K562 (cell line): ENCODE data around the gene CLIP1. TPM values are rescaled to one million over a fixed set of nuclear protein-coding genes. Genes with fewer than 3 reads are reported as not detected.

Experiments
- ARID1B ChIP-seq: fragments of 450-650 bp; IDR thresholded peaks from 2 replicates; pipeline ENCODE4 v1.6.1; 2016; ENCODE audit warnings: antibody characterized with exemption, mild to moderate bottlenecking, inconsistent platforms
- ARID2 ChIP-seq: fragments of 450-650 bp; IDR thresholded peaks from 2 replicates; pipeline ENCODE4 v1.6.1; 2017; ENCODE audit warnings: antibody characterized with exemption, mild to moderate bottlenecking
- ATF7 ChIP-seq: fragments of 450-650 bp; IDR thresholded peaks from 2 replicates; pipeline ENCODE4 v1.7.1; 2014; ENCODE audit warnings: mild to moderate bottlenecking, moderate library complexity
- HMG20A ChIP-seq: fragments of 450-650 bp; formaldehyde crosslinking; conservative IDR thresholded peaks from 2 replicates; pipeline ENCODE4 v1.4.0; 2020; ENCODE audit warnings: mild to moderate bottlenecking, mixed read lengths
- LARP7 ChIP-seq: fragments of 450-650 bp; IDR thresholded peaks from 2 replicates; pipeline ENCODE4 v1.6.1; 2016
- LCOR ChIP-seq: sonication (generic); formaldehyde crosslinking; IDR thresholded peaks from 2 replicates; pipeline ENCODE4 v1.8.0; 2022; ENCODE audit warnings: mild to moderate bottlenecking, missing genetic modification reagents
- MITF ChIP-seq: IDR thresholded peaks from 2 replicates; pipeline ENCODE4 v1.6.1; 2014; ENCODE audit warnings: antibody characterized with exemption
- NEUROD1 ChIP-seq: fragments of 150-350 bp; IDR thresholded peaks from 2 replicates; pipeline ENCODE4 v1.6.1; 2014; ENCODE audit warnings: borderline replicate concordance, low read length, low read depth; ENCODE audit not compliant: partially characterized antibody
- PHF20 ChIP-seq: fragments of 450-650 bp; IDR thresholded peaks from 2 replicates; pipeline ENCODE4 v1.6.1; 2018; ENCODE audit not compliant: partially characterized antibody
- PHF21A ChIP-seq: fragments of 450-650 bp; IDR thresholded peaks from 2 replicates; pipeline ENCODE4 v1.6.1; 2017; ENCODE audit warnings: low read depth, borderline replicate concordance
- POLR2G ChIP-seq: fragments of 200-400 bp; formaldehyde crosslinking; IDR thresholded peaks from 2 replicates; pipeline ENCODE4 v1.6.1; 2017; ENCODE audit warnings: low read depth, mild to moderate bottlenecking, antibody characterized with exemption, low read length, moderate library complexity
- SIN3A ChIP-seq, 2 experiments: fragments of 150-350 bp in 1 of 2; IDR thresholded peaks; 2 replicates each; pipeline ENCODE4 v1.6.1; 2011 to 2016; ENCODE audit warnings: borderline replicate concordance in 2 of 2, low read depth in 2 of 2, low read length in 2 of 2, mild to moderate bottlenecking in 2 of 2, moderate library complexity in 2 of 2; ENCODE audit not compliant: control insufficient read depth in 1 of 2
- SMC3 ChIP-seq: conservative IDR thresholded peaks from 2 replicates; pipeline ENCODE4 v1.6.1; 2011; ENCODE audit warnings: low read depth, low read length, improper control_type of control experiment; ENCODE audit not compliant: insufficient read depth
- SUPT5H ChIP-seq: fragments of 450-650 bp; IDR thresholded peaks from 2 replicates; pipeline ENCODE4 v1.6.1; 2016
- TCF7 ChIP-seq: sonication (generic); IDR thresholded peaks from 2 replicates; pipeline ENCODE4 v1.6.1; 2016; ENCODE audit warnings: antibody characterized with exemption, borderline replicate concordance
- ZC3H11A ChIP-seq: IDR thresholded peaks from 2 replicates; pipeline ENCODE4 v1.6.1; 2012; ENCODE audit warnings: low read depth, low read length, improper control_type of control experiment
- ZNF212 ChIP-seq: fragments of 450-650 bp; formaldehyde crosslinking; IDR thresholded peaks from 2 replicates; pipeline ENCODE4 v1.4.0; 2020; ENCODE audit warnings: mild to moderate bottlenecking
- ZNF280B ChIP-seq: fragments of 250-450 bp; sonication (Bioruptor Pico); IDR thresholded peaks from 2 replicates; pipeline ENCODE4 v1.5.1; 2021; ENCODE audit warnings: mild to moderate bottlenecking
- ZNF311 ChIP-seq: fragments of 250-450 bp; sonication (Bioruptor Pico); IDR thresholded peaks from 2 replicates; pipeline ENCODE4 v1.4.0; 2020; ENCODE audit warnings: mild to moderate bottlenecking, moderate library complexity
- polyA plus RNA-seq, 8 experiments: library from polyadenylated mRNA; depleted of rRNA in 4 of 8; stranded (reverse) in 5 of 8; unstranded in 3 of 8; fragments of >200 nt; fragmentation: Nextera tagmentation in 2 of 8; fragmentation: Illumina TruSeq in 1 of 8; extraction: Ambion mirVana in 2 of 8; extraction: Trizol in 1 of 8; gene quantifications; 2 replicates each; pipeline versions ENCODE4 v1.2.1 to v1.2.3, GENCODE V29; 2011 to 2014; ENCODE audit warnings: inconsistent platforms in 1 of 8, missing spikeins in 1 of 8
- total RNA-seq, 7 experiments: library from RNA; depleted of rRNA in 6 of 7; stranded (reverse); fragments of >200 nt in 6 of 7; fragmentation: Illumina TruSeq in 2 of 7; extraction: Trizol in 2 of 7; gene quantifications; 2 replicates each; pipeline versions ENCODE4 v1.2.1 to v1.2.3, GENCODE V29; 2011 to 2021; ENCODE audit warnings: low replicate concordance in 1 of 7

Gene CLIP1
- total and polyA plus RNA-seq, 9 of the 15 experiments (the other 6 are each of a cell fraction or from before 2014, with no cell fraction given), result 5.8 to 33.9 (median 27.6) TPM

- TF ChIP-seq ZNF280B (CRISPR knock-in tag), result no peak
- peak; percentile 100 for TF ChIP-seq SIN3A (IDR thresholded peaks at IDR 0.05; ENCODE audit: borderline replicate concordance in 2 of 2, control insufficient read depth in 1 of 2, low read depth in 2 of 2, low read length in 2 of 2)
- TF ChIP-seq PHF20, result peak; percentile 100
- TF ChIP-seq ZNF311, result no peak
- peak; percentile 82; the same call in 1 of the 2 replicates for TF ChIP-seq PHF21A
- TF ChIP-seq LCOR (CRISPR knock-in tag), result 0 out of 2 replicates have a peak, but pooled peaks have one; percentile 1
- TF ChIP-seq ZNF212, result peak; percentile 74; the same call in 1 of the 2 replicates
- peak; percentile 97 for TF ChIP-seq MITF
- TF ChIP-seq SMC3, result no peak
- TF ChIP-seq SUPT5H, result peak; percentile 90
- TF ChIP-seq ZC3H11A, result no peak
- TF ChIP-seq TCF7, result peak; percentile 72; the same call in 1 of the 2 replicates
- peak; percentile 85 for TF ChIP-seq ATF7
- peak; percentile 74 for TF ChIP-seq NEUROD1
- peak; percentile 95 for TF ChIP-seq POLR2G
- TF ChIP-seq HMG20A (CRISPR knock-in tag), result no peak
- no peak for TF ChIP-seq LARP7
- peak; percentile 41; the same call in 1 of the 2 replicates for TF ChIP-seq ARID1B
- TF ChIP-seq ARID2, result no peak
Observed at GRCh38 chr12:122266230-122266901, 156.1 kb downstream of the CLIP1 start, which contains the start of gene VPS33A (continued).
